ENCODE results near the gene BCS1L. TPM values are rescaled to one million over a fixed set of nuclear protein-coding genes. Genes with fewer than 3 reads are reported as not detected.

BCS1L gene
- total and polyA plus RNA-seq, 9 of the 15 experiments (the other 6 are each of a cell fraction or from before 2014, with no cell fraction given): 37.6 to 103 (median 56.7) TPM

DNA sequence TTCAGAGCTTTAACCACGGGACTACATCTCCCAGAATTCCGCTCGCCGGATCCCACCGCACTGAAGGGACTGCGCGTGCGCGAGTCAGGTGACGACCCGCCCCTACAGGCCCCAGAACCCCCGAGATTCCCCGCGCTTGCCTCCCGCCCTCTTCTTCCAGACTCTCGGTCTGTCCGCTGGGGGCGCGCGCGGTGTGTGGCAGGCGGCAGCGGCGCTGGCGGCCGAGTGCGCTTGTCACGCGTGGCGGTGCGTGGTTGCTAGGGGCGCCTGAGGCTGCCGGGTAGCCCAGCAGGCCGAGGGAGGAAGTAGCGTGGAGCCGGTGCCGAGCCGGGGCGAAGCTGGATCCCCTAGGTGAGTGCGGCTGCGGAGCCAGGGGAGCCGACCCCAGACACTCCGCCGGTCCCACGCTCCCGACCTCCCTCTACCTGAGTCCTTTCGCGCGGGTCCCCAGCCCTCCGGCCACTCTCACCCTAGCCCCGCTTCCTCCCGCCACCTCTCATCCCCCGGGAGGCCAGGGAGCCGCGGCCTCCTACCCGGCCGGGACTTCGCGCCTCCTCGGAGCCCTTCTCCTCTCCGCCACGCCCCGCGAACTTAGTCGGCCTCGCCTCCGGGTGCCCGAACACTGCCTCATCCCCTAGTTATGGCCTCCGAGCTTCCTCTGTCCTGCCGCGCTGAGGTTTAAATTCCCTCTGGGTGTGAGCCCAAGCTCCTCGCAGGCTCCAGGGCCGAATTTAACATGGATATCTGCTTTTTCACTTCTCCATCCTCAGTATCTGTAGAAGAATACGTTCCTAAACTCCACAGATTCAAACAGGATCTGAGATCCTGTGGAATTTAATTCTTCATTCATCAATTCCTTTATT is 51.4 kb downstream of the BCS1L start, which contains the start of gene TTLL4 (continued):
- TF ChIP-seq, protein P1, sequence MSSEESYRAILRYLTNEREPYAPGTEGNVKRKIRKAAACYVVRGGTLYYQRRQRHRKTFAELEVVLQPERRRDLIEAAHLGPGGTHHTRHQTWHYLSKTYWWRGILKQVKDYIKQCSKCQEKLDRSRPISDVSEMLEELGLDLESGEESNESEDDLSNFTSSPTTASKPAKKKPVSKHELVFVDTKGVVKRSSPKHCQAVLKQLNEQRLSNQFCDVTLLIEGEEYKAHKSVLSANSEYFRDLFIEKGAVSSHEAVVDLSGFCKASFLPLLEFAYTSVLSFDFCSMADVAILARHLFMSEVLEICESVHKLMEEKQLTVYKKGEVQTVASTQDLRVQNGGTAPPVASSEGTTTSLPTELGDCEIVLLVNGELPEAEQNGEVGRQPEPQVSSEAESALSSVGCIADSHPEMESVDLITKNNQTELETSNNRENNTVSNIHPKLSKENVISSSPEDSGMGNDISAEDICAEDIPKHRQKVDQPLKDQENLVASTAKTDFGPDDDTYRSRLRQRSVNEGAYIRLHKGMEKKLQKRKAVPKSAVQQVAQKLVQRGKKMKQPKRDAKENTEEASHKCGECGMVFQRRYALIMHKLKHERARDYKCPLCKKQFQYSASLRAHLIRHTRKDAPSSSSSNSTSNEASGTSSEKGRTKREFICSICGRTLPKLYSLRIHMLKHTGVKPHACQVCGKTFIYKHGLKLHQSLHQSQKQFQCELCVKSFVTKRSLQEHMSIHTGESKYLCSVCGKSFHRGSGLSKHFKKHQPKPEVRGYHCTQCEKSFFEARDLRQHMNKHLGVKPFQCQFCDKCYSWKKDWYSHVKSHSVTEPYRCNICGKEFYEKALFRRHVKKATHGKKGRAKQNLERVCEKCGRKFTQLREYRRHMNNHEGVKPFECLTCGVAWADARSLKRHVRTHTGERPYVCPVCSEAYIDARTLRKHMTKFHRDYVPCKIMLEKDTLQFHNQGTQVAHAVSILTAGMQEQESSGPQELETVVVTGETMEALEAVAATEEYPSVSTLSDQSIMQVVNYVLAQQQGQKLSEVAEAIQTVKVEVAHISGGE (CRISPR knock-in tag; IDR thresholded peaks at IDR 0.05): 0 out of 6 replicates have a peak, but pooled peaks of 1 of the 3 experiments have one; percentile 7
- TF ChIP-seq JUND (IDR thresholded peaks at IDR 0.05; ENCODE audit: borderline replicate concordance, low read depth, low read length): 0 out of 2 replicates have a peak, but pooled peaks have one; percentile 24
- TF ChIP-seq JUND (tag; IDR thresholded peaks at IDR 0.05; ENCODE audit: borderline replicate concordance, low read depth, low read length): no peak; the same call in 2 of the 3 replicates
- TF ChIP-seq ZNF507 (tag; conservative IDR thresholded peaks at IDR 0.05): no peak
- TF ChIP-seq ZNF3 (CRISPR knock-in tag; IDR thresholded peaks at IDR 0.05): no peak
- TF ChIP-seq, protein P2, sequence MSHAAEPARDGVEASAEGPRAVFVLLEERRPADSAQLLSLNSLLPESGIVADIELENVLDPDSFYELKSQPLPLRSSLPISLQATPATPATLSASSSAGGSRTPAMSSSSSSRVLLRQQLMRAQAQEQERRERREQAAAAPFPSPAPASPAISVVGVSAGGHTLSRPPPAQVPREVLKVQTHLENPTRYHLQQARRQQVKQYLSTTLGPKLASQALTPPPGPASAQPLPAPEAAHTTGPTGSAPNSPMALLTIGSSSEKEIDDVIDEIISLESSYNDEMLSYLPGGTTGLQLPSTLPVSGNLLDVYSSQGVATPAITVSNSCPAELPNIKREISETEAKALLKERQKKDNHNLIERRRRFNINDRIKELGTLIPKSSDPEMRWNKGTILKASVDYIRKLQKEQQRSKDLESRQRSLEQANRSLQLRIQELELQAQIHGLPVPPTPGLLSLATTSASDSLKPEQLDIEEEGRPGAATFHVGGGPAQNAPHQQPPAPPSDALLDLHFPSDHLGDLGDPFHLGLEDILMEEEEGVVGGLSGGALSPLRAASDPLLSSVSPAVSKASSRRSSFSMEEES (CRISPR knock-in tag; IDR thresholded peaks at IDR 0.05): peak; percentile 23; the same call in 1 of the 2 replicates
- peak; percentile 67; the same call in 1 of the 2 replicates for TF ChIP-seq MXI1 (IDR thresholded peaks at IDR 0.05; ENCODE audit: low read depth, low read length)
- TF ChIP-seq MTA1 (IDR thresholded peaks at IDR 0.05; ENCODE audit: borderline replicate concordance): peak; percentile 75; the same call in 1 of the 2 replicates
- TF ChIP-seq, protein P3, sequence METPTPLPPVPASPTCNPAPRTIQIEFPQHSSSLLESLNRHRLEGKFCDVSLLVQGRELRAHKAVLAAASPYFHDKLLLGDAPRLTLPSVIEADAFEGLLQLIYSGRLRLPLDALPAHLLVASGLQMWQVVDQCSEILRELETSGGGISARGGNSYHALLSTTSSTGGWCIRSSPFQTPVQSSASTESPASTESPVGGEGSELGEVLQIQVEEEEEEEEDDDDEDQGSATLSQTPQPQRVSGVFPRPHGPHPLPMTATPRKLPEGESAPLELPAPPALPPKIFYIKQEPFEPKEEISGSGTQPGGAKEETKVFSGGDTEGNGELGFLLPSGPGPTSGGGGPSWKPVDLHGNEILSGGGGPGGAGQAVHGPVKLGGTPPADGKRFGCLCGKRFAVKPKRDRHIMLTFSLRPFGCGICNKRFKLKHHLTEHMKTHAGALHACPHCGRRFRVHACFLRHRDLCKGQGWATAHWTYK (CRISPR knock-in tag; IDR thresholded peaks at IDR 0.05): no peak
- no peak; the same call in 1 of the 2 replicates for TF ChIP-seq KLF1 (tag; IDR thresholded peaks at IDR 0.05)
- no peak for TF ChIP-seq XRCC3 (IDR thresholded peaks at IDR 0.05)
- TF ChIP-seq, protein P4, sequence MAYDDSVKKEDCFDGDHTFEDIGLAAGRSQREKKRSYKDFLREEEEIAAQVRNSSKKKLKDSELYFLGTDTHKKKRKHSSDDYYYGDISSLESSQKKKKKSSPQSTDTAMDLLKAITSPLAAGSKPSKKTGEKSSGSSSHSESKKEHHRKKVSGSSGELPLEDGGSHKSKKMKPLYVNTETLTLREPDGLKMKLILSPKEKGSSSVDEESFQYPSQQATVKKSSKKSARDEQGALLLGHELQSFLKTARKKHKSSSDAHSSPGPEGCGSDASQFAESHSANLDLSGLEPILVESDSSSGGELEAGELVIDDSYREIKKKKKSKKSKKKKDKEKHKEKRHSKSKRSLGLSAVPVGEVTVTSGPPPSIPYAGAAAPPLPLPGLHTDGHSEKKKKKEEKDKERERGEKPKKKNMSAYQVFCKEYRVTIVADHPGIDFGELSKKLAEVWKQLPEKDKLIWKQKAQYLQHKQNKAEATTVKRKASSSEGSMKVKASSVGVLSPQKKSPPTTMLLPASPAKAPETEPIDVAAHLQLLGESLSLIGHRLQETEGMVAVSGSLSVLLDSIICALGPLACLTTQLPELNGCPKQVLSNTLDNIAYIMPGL (CRISPR knock-in tag; IDR thresholded peaks at IDR 0.05): no peak
- no peak for TF ChIP-seq ZC3H11A (IDR thresholded peaks at IDR 0.05; ENCODE audit: low read depth, low read length)
- peak; percentile 53; the same call in 1 of the 2 replicates for TF ChIP-seq GATAD2B (IDR thresholded peaks at IDR 0.05; ENCODE audit: borderline replicate concordance)
- TF ChIP-seq ZNF146 (CRISPR knock-in tag; IDR thresholded peaks at IDR 0.05; ENCODE audit: unreplicated experiment): no peak
- 0 out of 4 replicates have a peak, but pooled peaks of 1 of the 2 experiments have one; percentile 4 for TF ChIP-seq RCOR1 (IDR thresholded peaks at IDR 0.05; ENCODE audit: borderline replicate concordance in 1 of 2, low read depth in 2 of 2, low read length in 2 of 2)
- TF ChIP-seq ZFP30 (CRISPR knock-in tag; IDR thresholded peaks at IDR 0.05; ENCODE audit: borderline replicate concordance): no peak
- peak; percentile 40; the same call in 1 of the 2 replicates for TF ChIP-seq TCF3 (CRISPR knock-in tag; IDR thresholded peaks at IDR 0.05)

Data from K562 (cell line).